Measurements from ENCODE around the gene FDPS.

Gene FDPS

DNA sequence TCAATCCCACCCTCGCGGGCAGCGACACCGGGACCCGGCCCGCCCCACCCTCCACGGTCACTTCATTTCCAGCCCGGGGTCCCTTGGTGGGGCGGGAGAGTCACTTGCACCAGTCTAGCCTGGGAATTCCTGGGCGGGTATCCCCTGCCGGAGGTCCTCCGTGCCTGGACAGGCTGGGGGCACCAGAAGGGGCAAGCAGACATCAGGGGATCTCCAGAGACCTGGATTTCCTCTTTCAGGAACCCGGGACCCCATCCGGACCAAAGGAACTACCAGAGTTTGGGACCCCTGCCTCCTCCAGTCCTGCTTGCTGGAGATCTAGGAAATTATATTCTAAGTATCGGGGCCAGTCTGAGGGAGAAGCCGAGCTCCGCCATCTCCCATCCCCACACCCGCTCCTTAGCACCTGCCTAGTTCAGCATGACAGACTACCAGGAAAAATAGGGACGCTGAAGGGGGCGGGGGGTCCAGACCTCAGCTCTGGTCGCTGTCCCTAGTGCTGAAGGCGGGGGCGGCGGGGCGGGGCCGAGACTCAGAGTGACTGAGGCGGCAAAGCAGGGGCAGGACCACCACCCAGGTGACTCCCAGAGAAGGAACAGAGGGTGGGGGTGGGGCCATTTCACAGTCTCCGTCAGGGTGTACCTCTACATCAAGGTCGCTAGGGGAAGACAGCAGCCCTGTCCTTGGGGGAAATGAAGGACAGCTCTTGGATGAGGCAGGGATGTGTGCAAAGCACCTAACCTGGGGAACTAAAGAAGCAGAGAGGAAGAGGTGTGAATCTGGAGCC is 30.6 kb upstream of the FDPS start:
- TF ChIP-seq, protein P1, sequence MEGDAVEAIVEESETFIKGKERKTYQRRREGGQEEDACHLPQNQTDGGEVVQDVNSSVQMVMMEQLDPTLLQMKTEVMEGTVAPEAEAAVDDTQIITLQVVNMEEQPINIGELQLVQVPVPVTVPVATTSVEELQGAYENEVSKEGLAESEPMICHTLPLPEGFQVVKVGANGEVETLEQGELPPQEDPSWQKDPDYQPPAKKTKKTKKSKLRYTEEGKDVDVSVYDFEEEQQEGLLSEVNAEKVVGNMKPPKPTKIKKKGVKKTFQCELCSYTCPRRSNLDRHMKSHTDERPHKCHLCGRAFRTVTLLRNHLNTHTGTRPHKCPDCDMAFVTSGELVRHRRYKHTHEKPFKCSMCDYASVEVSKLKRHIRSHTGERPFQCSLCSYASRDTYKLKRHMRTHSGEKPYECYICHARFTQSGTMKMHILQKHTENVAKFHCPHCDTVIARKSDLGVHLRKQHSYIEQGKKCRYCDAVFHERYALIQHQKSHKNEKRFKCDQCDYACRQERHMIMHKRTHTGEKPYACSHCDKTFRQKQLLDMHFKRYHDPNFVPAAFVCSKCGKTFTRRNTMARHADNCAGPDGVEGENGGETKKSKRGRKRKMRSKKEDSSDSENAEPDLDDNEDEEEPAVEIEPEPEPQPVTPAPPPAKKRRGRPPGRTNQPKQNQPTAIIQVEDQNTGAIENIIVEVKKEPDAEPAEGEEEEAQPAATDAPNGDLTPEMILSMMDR (conservative IDR thresholded peaks at IDR 0.05; ENCODE audit: low read depth, low read length) = peak; percentile 32
- DNase-seq (ENCODE audit: low read depth) = no peak
- peak overlapping the region; percentile 65 for H3K4me3 ChIP-seq (ENCODE audit: low read length)

DNA sequence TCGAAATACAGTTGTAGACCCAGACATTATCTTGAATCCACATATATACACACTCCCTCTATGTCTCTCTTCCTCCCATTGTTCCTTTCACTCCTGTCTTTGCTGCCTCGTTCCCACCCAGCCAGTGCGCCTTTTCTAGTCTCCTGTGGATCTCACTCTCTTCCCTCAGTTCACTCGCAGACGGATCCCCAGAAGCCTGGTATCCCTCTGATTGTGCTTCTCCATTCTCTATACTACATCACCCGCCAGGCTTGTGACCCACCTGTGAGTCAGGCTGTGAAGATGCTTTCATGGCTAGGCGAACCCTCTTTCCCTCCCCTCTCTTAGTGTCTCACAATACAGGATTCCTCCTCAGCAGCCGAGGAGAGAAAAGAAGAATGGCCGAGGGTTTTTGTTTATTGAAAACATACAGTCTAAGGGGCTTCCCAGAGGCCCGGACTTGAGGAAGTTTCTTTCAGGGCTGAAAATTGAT is 29.9 kb upstream of the FDPS start:
- H3K4me3 ChIP-seq (ENCODE audit: low read length) = no peak overlapping the region
- no peak for DNase-seq (ENCODE audit: low read depth)
- TF ChIP-seq, protein P1 (conservative IDR thresholded peaks at IDR 0.05; ENCODE audit: low read depth, low read length) = no peak

- TF ChIP-seq, protein P1 (conservative IDR thresholded peaks at IDR 0.05; ENCODE audit: low read depth, low read length) = peak; percentile 2
- no peak overlapping the region for H3K4me3 ChIP-seq (ENCODE audit: low read length)
- DNase-seq (ENCODE audit: low read depth) = no peak
These were observed 29.4 kb upstream of the FDPS start for GRCh38 chr1:155279268-155279667.

- DNase-seq (ENCODE audit: low read depth) = no peak
- TF ChIP-seq, protein P1 (conservative IDR thresholded peaks at IDR 0.05; ENCODE audit: low read depth, low read length) = no peak
- H3K4me3 ChIP-seq (ENCODE audit: low read length) = no peak overlapping the region
These were observed 26.1 kb upstream of the FDPS start for GRCh38 chr1:155282488-155283091.

DNA sequence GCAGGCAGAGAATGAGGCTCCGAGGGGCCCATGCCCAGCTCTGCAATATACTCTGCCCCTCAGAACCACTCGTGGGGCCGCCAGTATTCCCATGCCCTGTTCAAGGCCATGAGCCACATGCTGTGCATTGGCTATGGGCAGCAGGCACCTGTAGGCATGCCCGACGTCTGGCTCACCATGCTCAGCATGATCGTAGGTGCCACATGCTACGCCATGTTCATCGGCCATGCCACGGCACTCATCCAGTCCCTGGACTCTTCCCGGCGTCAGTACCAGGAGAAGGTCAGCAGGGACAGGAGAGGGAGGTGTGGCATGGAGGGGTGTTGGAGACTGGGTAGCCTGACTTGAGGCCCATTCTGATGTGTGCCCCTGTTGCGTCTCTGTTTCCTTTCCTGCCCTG is 24.2 kb upstream of the FDPS start:
- H3K4me3 ChIP-seq (ENCODE audit: low read length) = no peak overlapping the region
- TF ChIP-seq, protein P1 (conservative IDR thresholded peaks at IDR 0.05; ENCODE audit: low read depth, low read length) = no peak
- DNase-seq (ENCODE audit: low read depth) = no peak

GRCh38 chr1:155285063-155285462 is 23.6 kb upstream of the FDPS start:
- no peak for DNase-seq (ENCODE audit: low read depth)
- no peak overlapping the region for H3K4me3 ChIP-seq (ENCODE audit: low read length)
- TF ChIP-seq, protein P1 (conservative IDR thresholded peaks at IDR 0.05; ENCODE audit: low read depth, low read length) = no peak

DNA sequence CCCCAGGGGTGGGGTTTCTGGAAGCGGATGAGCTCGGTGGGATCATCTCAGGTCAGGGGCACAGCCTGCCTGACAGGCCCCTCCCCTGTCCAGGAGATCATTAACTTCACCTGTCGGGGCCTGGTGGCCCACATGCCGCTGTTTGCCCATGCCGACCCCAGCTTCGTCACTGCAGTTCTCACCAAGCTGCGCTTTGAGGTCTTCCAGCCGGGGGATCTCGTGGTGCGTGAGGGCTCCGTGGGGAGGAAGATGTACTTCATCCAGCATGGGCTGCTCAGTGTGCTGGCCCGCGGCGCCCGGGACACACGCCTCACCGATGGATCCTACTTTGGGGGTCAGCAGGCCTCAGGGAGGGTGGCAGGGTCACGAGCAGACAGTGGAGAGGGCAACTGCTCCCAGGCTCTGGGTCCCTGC is 23.0 kb upstream of the FDPS start:
- TF ChIP-seq, protein P1 (conservative IDR thresholded peaks at IDR 0.05; ENCODE audit: low read depth, low read length) = no peak
- DNase-seq (ENCODE audit: low read depth) = no peak
- H3K4me3 ChIP-seq (ENCODE audit: low read length) = no peak overlapping the region
